ENCODE data around the gene PRR23E.

GRCh38 chr3:127195417-127195816 lies 2.5 kb downstream of the PRR23E start:
- no peak for TF ChIP-seq CTCF (conservative IDR thresholded peaks at IDR 0.05; ENCODE audit: low read depth in 2 of 2)
- no peak for TF ChIP-seq EZH2 (IDR thresholded peaks at IDR 0.05; ENCODE audit: low read depth, unreplicated experiment)
- no peak for TF ChIP-seq POLR2AphosphoS5 (IDR thresholded peaks at IDR 0.05; ENCODE audit: low read depth)
- TF ChIP-seq REST (IDR thresholded peaks at IDR 0.05; ENCODE audit: unreplicated experiment): no peak
- TF ChIP-seq NANOG (IDR thresholded peaks at IDR 0.05; ENCODE audit: borderline replicate concordance): no peak
- no peak for TF ChIP-seq EZH2phosphoT487 (IDR thresholded peaks at IDR 0.05; ENCODE audit: unreplicated experiment)
- no peak for TF ChIP-seq JUNB (IDR thresholded peaks at IDR 0.05; ENCODE audit: unreplicated experiment)
- no peak for TF ChIP-seq STAT1 (IDR thresholded peaks at IDR 0.05; ENCODE audit: unreplicated experiment)
- no peak for TF ChIP-seq CREB1 (CRISPR knock-in tag; IDR thresholded peaks at IDR 0.05; ENCODE audit: low read depth)
- no peak for TF ChIP-seq ETS1 (IDR thresholded peaks at IDR 0.05)
- TF ChIP-seq ZNF114 (CRISPR knock-in tag; IDR thresholded peaks at IDR 0.05): no peak

All from GM23338 (cell line).